ENCODE measurements around the gene RFX2.

GRCh38 chr19:6047741-6048251 lies 62.5 kb downstream of the RFX2 start:
- TF ChIP-seq GATA3 (IDR thresholded peaks at IDR 0.05; ENCODE audit: low read depth, low read length) (no peak), GATA2 (IDR thresholded peaks at IDR 0.05; ENCODE audit: low read depth, low read length) (no peak)
